PC-9 (cell line): ENCODE data around the gene SAMSN1.

Experiments
- CTCF ChIP-seq: fragments of 200-600 bp; sonication (generic); conservative IDR thresholded peaks from 2 replicates; pipeline ENCODE4 v1.6.1; 2017; ENCODE audit warnings: mixed run types, antibody characterized with exemption, mild to moderate bottlenecking, moderate library complexity
- EZH2 ChIP-seq: fragments of 200-600 bp; sonication (generic); IDR thresholded peaks from 2 replicates; pipeline ENCODE4 v1.8.0; 2017; ENCODE audit warnings: antibody characterized with exemption, low read depth

- TF ChIP-seq CTCF (no peak), EZH2 (no peak)
These were observed at the start of gene SAMSN1 for GRCh38 chr21:14545906-14546480.
